ENCODE data around the gene C1GALT1C1L.
"Not testable (repeated sequence)": the region's sequence is repeated elsewhere in the genome, so short reads cannot be mapped to it uniquely, and the experiment has no call there.

Gene C1GALT1C1L

GRCh38 chr2:43676322-43677050, at the start of gene C1GALT1C1L:
TSS of gene C1GALT1C1L (minus strand) at chr2:43676429. CDS start at chr2:43676322, 107 bp downstream.
- DNase-seq (ENCODE audit: low spot score): peak; percentile 53

GRCh38 chr2:43725711-43726246, 49.5 kb upstream of the C1GALT1C1L start:
- no peak for DNase-seq (ENCODE audit: low spot score)

- DNase-seq (ENCODE audit: low spot score): no peak
These were observed 48.7 kb upstream of the C1GALT1C1L start for GRCh38 chr2:43724728-43725526.

GRCh38 chr2:43718530-43719124, 42.4 kb upstream of the C1GALT1C1L start:
- no peak for DNase-seq (ENCODE audit: low spot score)

- DNase-seq (ENCODE audit: low spot score): no peak
These were observed 41.1 kb upstream of the C1GALT1C1L start for GRCh38 chr2:43717322-43717721.

GRCh38 chr2:43715300-43716098, 39.3 kb upstream of the C1GALT1C1L start:
- DNase-seq (ENCODE audit: low spot score): no peak

GRCh38 chr2:43714164-43714563, 37.9 kb upstream of the C1GALT1C1L start:
- DNase-seq (ENCODE audit: low spot score): no peak

- no peak for DNase-seq (ENCODE audit: low spot score)
These were observed 34.6 kb upstream of the C1GALT1C1L start for GRCh38 chr2:43710866-43711265.

- no peak for DNase-seq (ENCODE audit: low spot score)
These were observed 32.7 kb upstream of the C1GALT1C1L start for GRCh38 chr2:43708891-43709290.

- no peak for DNase-seq (ENCODE audit: low spot score)
These were observed 31.9 kb upstream of the C1GALT1C1L start for GRCh38 chr2:43708178-43708577.

GRCh38 chr2:43707255-43708015, 31.2 kb upstream of the C1GALT1C1L start:
- DNase-seq (ENCODE audit: low spot score): peak; percentile 63

- no peak for DNase-seq (ENCODE audit: low spot score)
These were observed 24.9 kb upstream of the C1GALT1C1L start for GRCh38 chr2:43701111-43701510.

GRCh38 chr2:43699761-43700160, 23.5 kb upstream of the C1GALT1C1L start:
- DNase-seq (ENCODE audit: low spot score): no peak

- DNase-seq (ENCODE audit: low spot score): not testable (repeated sequence)
These were observed 21.9 kb upstream of the C1GALT1C1L start for GRCh38 chr2:43698140-43698539.

- DNase-seq (ENCODE audit: low spot score): no peak
These were observed 16.3 kb upstream of the C1GALT1C1L start for GRCh38 chr2:43692428-43692994.

GRCh38 chr2:43689999-43690398, 13.8 kb upstream of the C1GALT1C1L start:
- DNase-seq (ENCODE audit: low spot score): no peak

- DNase-seq (ENCODE audit: low spot score): no peak
These were observed 9.1 kb upstream of the C1GALT1C1L start for GRCh38 chr2:43685357-43685756.

- not testable (repeated sequence) for DNase-seq (ENCODE audit: low spot score)
These were observed 1.6 kb upstream of the C1GALT1C1L start for GRCh38 chr2:43677783-43678182.

GRCh38 chr2:43675646-43676321, 445 bp downstream of the C1GALT1C1L start:
- DNase-seq (ENCODE audit: low spot score): no peak

- DNase-seq (ENCODE audit: low spot score): no peak
These were observed 19.0 kb downstream of the C1GALT1C1L start for GRCh38 chr2:43657241-43657640.

All from hepatic stellate cell (primary cell).